CD4-positive, alpha-beta T cell treated with Interleukin-4 for 4 hours (primary cell): ENCODE measurements around the gene CNGB1.
"Not testable (repeated sequence)": the region's sequence is repeated elsewhere in the genome, so short reads cannot be mapped to it uniquely, and the experiment has no call there.

Experiments used
- DNase-seq: peaks from one replicate; pipeline ENCODE4 v3.0.0-alpha.2; 2020

The CNGB1 gene

GRCh38 chr16:57883480-57883879 lies 87.4 kb downstream of the CNGB1 start:
- DNase-seq: no peak

- no peak for DNase-seq
These were observed 88.1 kb downstream of the CNGB1 start for GRCh38 chr16:57882792-57883191.

GRCh38 chr16:57882206-57882605 lies 88.7 kb downstream of the CNGB1 start:
- no peak for DNase-seq

- no peak for DNase-seq
These were observed 92.3 kb downstream of the CNGB1 start for GRCh38 chr16:57878586-57878985.

- DNase-seq: no peak
These were observed 94.7 kb downstream of the CNGB1 start for GRCh38 chr16:57876210-57876609.

GRCh38 chr16:57875347-57875746 lies 95.6 kb downstream of the CNGB1 start:
- DNase-seq: no peak

GRCh38 chr16:57873218-57873617 lies 97.7 kb downstream of the CNGB1 start:
- no peak for DNase-seq

- DNase-seq: not testable (repeated sequence)
These were observed 98.2 kb downstream of the CNGB1 start for GRCh38 chr16:57872764-57873163.

- no peak for DNase-seq
These were observed 99.5 kb downstream of the CNGB1 start for GRCh38 chr16:57871456-57871855.

- DNase-seq: no peak
These were observed 100.0 kb downstream of the CNGB1 start for GRCh38 chr16:57870753-57871454.

GRCh38 chr16:57868913-57869520 lies 101.9 kb downstream of the CNGB1 start:
- DNase-seq: no peak

- no peak for DNase-seq
These were observed 103.8 kb downstream of the CNGB1 start for GRCh38 chr16:57867000-57867561.

GRCh38 chr16:57866529-57866918 lies 104.4 kb downstream of the CNGB1 start:
- no peak for DNase-seq

GRCh38 chr16:57865746-57866528 lies 105.0 kb downstream of the CNGB1 start:
- DNase-seq: no peak

GRCh38 chr16:57863434-57864160 lies 107.3 kb downstream of the CNGB1 start:
- DNase-seq: no peak

- no peak for DNase-seq
These were observed 108.1 kb downstream of the CNGB1 start for GRCh38 chr16:57862698-57863433.

GRCh38 chr16:57859331-57859730 lies 111.6 kb downstream of the CNGB1 start:
- peak; percentile 11 for DNase-seq

- no peak for DNase-seq
These were observed 112.3 kb downstream of the CNGB1 start for GRCh38 chr16:57858635-57859034.

- DNase-seq: not testable (repeated sequence)
These were observed 112.9 kb downstream of the CNGB1 start for GRCh38 chr16:57857991-57858390.

GRCh38 chr16:57855188-57855587 lies 115.7 kb downstream of the CNGB1 start:
- no peak for DNase-seq

- no peak for DNase-seq
These were observed 118.7 kb downstream of the CNGB1 start for GRCh38 chr16:57852189-57852588.

- no peak for DNase-seq
These were observed 122.7 kb downstream of the CNGB1 start for GRCh38 chr16:57848181-57848580.
